ENCODE measurements around the gene LUZP1. TPM values are rescaled to one million over a fixed set of nuclear protein-coding genes. Genes with fewer than 3 reads are reported as not detected.

Gene LUZP1
- total RNA-seq, 4 donors from 2014 or later: 20.8 to 25.7 (median 22.9) TPM

GRCh38 chr1:23057301-23057700, 111.4 kb downstream of the LUZP1 start:
- no peak overlapping the region for H3K4me3 ChIP-seq
- H3K27ac ChIP-seq: no peak overlapping the region
- DNase-seq (ENCODE audit: low spot score in 2 of 2): no peak
- H3K27me3 ChIP-seq: no peaks in the 10 kb centered on the region
- no peaks in the 10 kb centered on the region for H3K9me3 ChIP-seq
- no peaks in the 10 kb centered on the region for H3K4me1 ChIP-seq
- WGBS: 82% methylated on average over 5 of the region's 5 CpGs
- peaks cover 81% of the 10 kb centered on the region for H3K36me3 ChIP-seq
- TF ChIP-seq EP300 (IDR thresholded peaks at IDR 0.05): no peak
- TF ChIP-seq CTCF (IDR thresholded peaks at IDR 0.05): no peak
- no peak for TF ChIP-seq POLR2A (IDR thresholded peaks at IDR 0.05)
- no peak for TF ChIP-seq POLR2AphosphoS5 (IDR thresholded peaks at IDR 0.05)

- H3K9me3 ChIP-seq: no peaks in the 10 kb centered on the region
- H3K4me3 ChIP-seq: no peak overlapping the region
- no peaks in the 10 kb centered on the region for H3K4me1 ChIP-seq
- WGBS: 86% methylated on average over 4 of the region's 4 CpGs
- no peak overlapping the region for H3K27ac ChIP-seq
- DNase-seq (ENCODE audit: low spot score in 2 of 2): no peak
- H3K36me3 ChIP-seq: peaks cover 37% of the 10 kb centered on the region
- TF ChIP-seq POLR2AphosphoS5 (IDR thresholded peaks at IDR 0.05): no peak
- no peak for TF ChIP-seq EP300 (IDR thresholded peaks at IDR 0.05)
- no peak for TF ChIP-seq POLR2A (IDR thresholded peaks at IDR 0.05)
- no peak for TF ChIP-seq CTCF (IDR thresholded peaks at IDR 0.05)
- H3K27me3 ChIP-seq: no peaks in the 10 kb centered on the region
Observed at GRCh38 chr1:23051290-23051909, 117.3 kb downstream of the LUZP1 start.

DNA sequence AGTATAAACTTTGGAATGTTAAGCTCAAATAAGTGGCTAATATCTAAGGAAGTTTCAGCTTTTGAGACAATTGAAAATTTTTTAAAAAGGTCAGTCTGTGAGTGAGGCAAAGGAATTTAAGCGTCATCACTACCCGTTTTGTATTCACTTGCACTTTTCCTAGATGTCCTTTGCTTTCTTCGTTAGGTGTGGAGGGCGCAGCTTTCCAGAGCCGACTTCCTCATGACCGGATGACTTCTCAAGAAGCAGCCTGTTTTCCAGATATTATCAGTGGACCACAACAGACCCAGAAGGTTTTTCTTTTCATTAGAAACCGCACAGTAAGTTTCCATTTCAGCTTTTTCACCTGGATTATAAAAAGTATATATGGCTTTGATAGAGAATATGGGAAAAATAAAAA, 118.5 kb downstream of the LUZP1 start:
- no peak overlapping the region for H3K27ac ChIP-seq
- 84% methylated on average over 7 of the region's 7 CpGs for WGBS
- no peaks in the 10 kb centered on the region for H3K4me1 ChIP-seq
- H3K36me3 ChIP-seq: peaks cover 26% of the 10 kb centered on the region
- no peak for DNase-seq (ENCODE audit: low spot score in 2 of 2)
- no peaks in the 10 kb centered on the region for H3K27me3 ChIP-seq
- H3K9me3 ChIP-seq: no peaks in the 10 kb centered on the region
- H3K4me3 ChIP-seq: no peak overlapping the region
- TF ChIP-seq POLR2A (IDR thresholded peaks at IDR 0.05) (no peak), EP300 (IDR thresholded peaks at IDR 0.05) (no peak), POLR2AphosphoS5 (IDR thresholded peaks at IDR 0.05) (no peak), CTCF (IDR thresholded peaks at IDR 0.05) (no peak)

GRCh38 chr1:23044035-23044434, 124.6 kb downstream of the LUZP1 start:
- no peak overlapping the region for H3K4me3 ChIP-seq
- no peak for TF ChIP-seq EP300 (IDR thresholded peaks at IDR 0.05)
- TF ChIP-seq POLR2AphosphoS5 (IDR thresholded peaks at IDR 0.05): no peak
- no peak for TF ChIP-seq POLR2A (IDR thresholded peaks at IDR 0.05)
- no peak for TF ChIP-seq CTCF (IDR thresholded peaks at IDR 0.05)
- DNase-seq (ENCODE audit: low spot score in 2 of 2): no peak
- peaks cover 10% of the 10 kb centered on the region for H3K4me1 ChIP-seq
- WGBS: 60% methylated on average over 3 of the region's 3 CpGs
- no peaks in the 10 kb centered on the region for H3K27me3 ChIP-seq
- H3K27ac ChIP-seq: no peak overlapping the region
- no peaks in the 10 kb centered on the region for H3K9me3 ChIP-seq
- no peaks in the 10 kb centered on the region for H3K36me3 ChIP-seq

GRCh38 chr1:23040509-23040908, 128.1 kb downstream of the LUZP1 start:
- Histone ChIP-seq H3K4me3 (no peak overlapping the region), H3K27me3 (no peaks in the 10 kb centered on the region), H3K36me3 (no peaks in the 10 kb centered on the region), H3K9me3 (no peaks in the 10 kb centered on the region), H3K4me1 (peaks cover 10% of the 10 kb centered on the region), H3K27ac (no peak overlapping the region)
- WGBS: 91% methylated on average over 5 of the region's 5 CpGs
- TF ChIP-seq CTCF (IDR thresholded peaks at IDR 0.05) (no peak), POLR2A (IDR thresholded peaks at IDR 0.05) (no peak), EP300 (IDR thresholded peaks at IDR 0.05) (no peak), POLR2AphosphoS5 (IDR thresholded peaks at IDR 0.05) (no peak)
- no peak for DNase-seq (ENCODE audit: low spot score in 2 of 2)

Measured in suprapubic skin (tissue), 4 donors.